H9 (cell line): ENCODE results near the gene ZDHHC13. TPM values are rescaled to one million over a fixed set of nuclear protein-coding genes. Genes with fewer than 3 reads are reported as not detected.

Experiments used
- DNase-seq: peaks from one replicate; pipeline ENCODE4 v3.0.0-alpha.2; 2017
- H2AFZ ChIP-seq: one replicate; pipeline ENCODE4 v1.6.1; 2013; ENCODE audit warnings: mild to moderate bottlenecking, low read length, control low read depth, moderate library complexity
- H2AK5ac ChIP-seq: 2 replicates; pipeline ENCODE4 v1.6.1; 2013; ENCODE audit warnings: low read length, control low read depth, mixed read lengths; ENCODE audit not compliant: insufficient read length
- H2BK120ac ChIP-seq: one replicate; pipeline ENCODE4 v1.6.1; 2013; ENCODE audit warnings: low read depth, mild to moderate bottlenecking, low read length, control low read depth, inconsistent platforms; ENCODE audit not compliant: poor library complexity, severe bottlenecking
- H2BK12ac ChIP-seq: 2 replicates; pipeline ENCODE4 v1.6.1; 2013; ENCODE audit warnings: low read length, control low read depth, mixed read lengths, low read depth; ENCODE audit not compliant: insufficient read length
- H2BK15ac ChIP-seq: 2 replicates; pipeline ENCODE4 v1.6.1; 2013; ENCODE audit warnings: low read depth, low read length, control low read depth
- H2BK20ac ChIP-seq: one replicate; pipeline ENCODE4 v1.6.1; 2013; ENCODE audit warnings: low read depth, mild to moderate bottlenecking, low read length, control low read depth, inconsistent platforms; ENCODE audit not compliant: poor library complexity, severe bottlenecking
- H2BK5ac ChIP-seq: 2 replicates; pipeline ENCODE4 v1.6.1; 2013; ENCODE audit warnings: low read length, control low read depth, mixed read lengths; ENCODE audit not compliant: insufficient read length
- H3K14ac ChIP-seq: 2 replicates; pipeline ENCODE4 v1.6.1; 2013; ENCODE audit warnings: low read length, control low read depth; ENCODE audit not compliant: insufficient read depth
- H3K18ac ChIP-seq: 2 replicates; pipeline ENCODE4 v1.6.1; 2013; ENCODE audit warnings: low read depth, mild to moderate bottlenecking, mixed read lengths, low read length, control low read depth; ENCODE audit not compliant: insufficient read length
- H3K23ac ChIP-seq: 2 replicates; pipeline ENCODE4 v1.6.1; 2013; ENCODE audit warnings: low read length, control low read depth, mixed read lengths, low read depth; ENCODE audit not compliant: insufficient read length
- H3K23me2 ChIP-seq: 2 replicates; pipeline ENCODE4 v1.6.1; 2013; ENCODE audit warnings: low read depth, mild to moderate bottlenecking, mixed read lengths, low read length, control low read depth; ENCODE audit not compliant: insufficient read length, poor library complexity, severe bottlenecking
- H3K27ac ChIP-seq: 2 replicates; pipeline ENCODE4 v1.5.1; 2013; ENCODE audit warnings: low read length, control low read depth, mixed read lengths, low read depth; ENCODE audit not compliant: insufficient read length
- H3K27me3 ChIP-seq: 2 replicates; pipeline ENCODE4 v1.6.1; 2013; ENCODE audit warnings: low read length, control low read depth, inconsistent platforms; ENCODE audit not compliant: insufficient read depth
- H3K4ac ChIP-seq: 2 replicates; pipeline ENCODE4 v1.6.1; 2013; ENCODE audit warnings: low read depth, mild to moderate bottlenecking, control low read depth, inconsistent platforms, low read length, moderate library complexity
- H3K4me1 ChIP-seq: 2 replicates; pipeline ENCODE4 v1.6.1; 2013; ENCODE audit warnings: low read length, control low read depth, inconsistent platforms; ENCODE audit not compliant: insufficient read depth
- H3K4me2 ChIP-seq: 2 replicates; pipeline ENCODE4 v1.6.1; 2013; ENCODE audit warnings: low read length, control low read depth, mixed read lengths; ENCODE audit not compliant: insufficient read length, insufficient read depth
- H3K56ac ChIP-seq: 2 replicates; pipeline ENCODE4 v1.6.1; 2013; ENCODE audit warnings: low read depth, mild to moderate bottlenecking, mixed read lengths, low read length, control low read depth; ENCODE audit not compliant: insufficient read length
- H3K79me1 ChIP-seq: 2 replicates; pipeline ENCODE4 v1.6.1; 2013; ENCODE audit warnings: low read depth, mild to moderate bottlenecking, moderate library complexity, low read length, control low read depth, inconsistent platforms; ENCODE audit not compliant: insufficient read depth, poor library complexity, severe bottlenecking
- H3K79me2 ChIP-seq: 2 replicates; pipeline ENCODE4 v1.6.1; 2013; ENCODE audit warnings: low read length, control low read depth, inconsistent platforms; ENCODE audit not compliant: insufficient read depth
- H3K9ac ChIP-seq: 2 replicates; pipeline ENCODE4 v1.6.1; 2013; ENCODE audit warnings: low read length, control low read depth, mixed read lengths; ENCODE audit not compliant: insufficient read length; ENCODE audit errors: extremely low read depth
- H3K9me3 ChIP-seq: one replicate; pipeline ENCODE4 v1.6.1; 2013; ENCODE audit warnings: low read depth, low read length, inconsistent platforms; ENCODE audit not compliant: control insufficient read depth
- H3T11ph ChIP-seq: one replicate; pipeline ENCODE4 v1.6.1; 2013; ENCODE audit warnings: mild to moderate bottlenecking, low read length, control low read depth, inconsistent platforms
- H4K20me1 ChIP-seq: one replicate; pipeline ENCODE4 v1.6.1; 2013; ENCODE audit not compliant: control insufficient read depth, insufficient read length, insufficient read depth
- H4K5ac ChIP-seq: 2 replicates; pipeline ENCODE4 v1.6.1; 2013; ENCODE audit warnings: low read depth, mild to moderate bottlenecking, mixed read lengths, low read length, control low read depth; ENCODE audit not compliant: insufficient read length
- H4K8ac ChIP-seq: replicated peaks from 2 replicates; pipeline ENCODE4 v1.6.1; 2013; ENCODE audit warnings: low read length, control low read depth, mixed read lengths, low read depth; ENCODE audit not compliant: insufficient read length
- H4K91ac ChIP-seq: 2 replicates; pipeline ENCODE4 v1.6.1; 2013; ENCODE audit warnings: low read depth, mild to moderate bottlenecking, moderate library complexity, mixed read lengths, low read length, control low read depth; ENCODE audit not compliant: insufficient read length
- H3K27ac Mint-ChIP-seq, 3 experiments: 2 replicates in 2 of 3; 3 replicates in 1 of 3; pipeline ENCODE4 v1.8.0; 2020 to 2021; ENCODE audit warnings: mixed read lengths in 3 of 3, mild to moderate bottlenecking in 1 of 3, moderate library complexity in 1 of 3
- H3K27me3 Mint-ChIP-seq: 2 replicates; pipeline ENCODE4 v1.8.0; 2021; ENCODE audit warnings: low read depth, mild to moderate bottlenecking, moderate library complexity, mixed read lengths
- H3K36me3 Mint-ChIP-seq, 3 experiments: 2 replicates in 2 of 3; 3 replicates in 1 of 3; pipeline ENCODE4 v1.8.0; 2020 to 2021; ENCODE audit warnings: low read depth in 3 of 3, mixed read lengths in 3 of 3; ENCODE audit not compliant: insufficient read depth in 1 of 3
- H3K4me1 Mint-ChIP-seq, 2 experiments: 2 replicates each; pipeline ENCODE4 v1.8.0; 2020; ENCODE audit warnings: mixed read lengths in 2 of 2
- H3K4me3 Mint-ChIP-seq, 2 experiments: 2 replicates in 1 of 2; 3 replicates in 1 of 2; pipeline ENCODE4 v1.8.0; 2020 to 2021; ENCODE audit warnings: mild to moderate bottlenecking in 2 of 2, mixed read lengths in 2 of 2, moderate library complexity in 1 of 2
- H3K9me3 Mint-ChIP-seq, 2 experiments: 2 replicates in 1 of 2; 3 replicates in 1 of 2; pipeline ENCODE4 v1.8.0; 2020; ENCODE audit warnings: mild to moderate bottlenecking in 2 of 2, mixed read lengths in 2 of 2, moderate library complexity in 1 of 2
- WGBS: extraction: QIAGEN DNeasy Blood & Tissue Kit; methylation state at CpG from one replicate; pipeline ENCODE4 v1.1.7; 2013; ENCODE audit warnings: missing lambda C conversion rate, low lambda C conversion rate, mixed read lengths; ENCODE audit not compliant: insufficient read length; ENCODE audit errors: extremely low coverage; 5-methylcytosine and 5-hydroxymethylcytosine counted together
- total RNA-seq: library from RNA; stranded (reverse); gene quantifications from 2 replicates; pipeline ENCODE4 v1.2.1, GENCODE V29; 2021
- TF ChIP-seq, protein P1 (sequence below): fragments of 200-600 bp; sonication (generic); conservative IDR thresholded peaks from 3 replicates; pipeline ENCODE4 v1.8.0; 2021; ENCODE audit warnings: antibody characterized with exemption, mild to moderate bottlenecking

ZDHHC13 gene
- total RNA-seq, 1 experiment from 2014 or later, result 20.9 TPM

DNA sequence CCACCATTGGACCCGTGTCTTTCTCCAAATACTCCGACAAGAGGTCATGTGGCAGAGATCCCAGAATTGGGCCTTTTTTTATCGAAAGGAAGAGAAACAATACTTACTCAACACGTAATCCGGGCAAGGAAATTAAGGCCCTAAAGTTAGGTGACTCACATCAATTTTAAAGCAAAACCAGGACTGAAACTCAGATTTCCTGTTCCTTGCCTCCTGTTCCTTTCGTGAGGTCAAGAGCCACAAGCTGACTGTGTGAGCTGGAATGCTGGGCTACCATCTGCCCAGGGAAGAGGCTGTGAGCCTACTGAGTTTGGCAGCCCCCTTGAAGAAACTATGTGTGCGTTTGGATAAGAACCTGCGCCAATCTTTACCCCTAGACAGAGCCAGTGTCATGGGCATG is 29.3 kb upstream of the ZDHHC13 start:
- no peak overlapping the region for H2BK120ac ChIP-seq
- H2AK5ac ChIP-seq, result no peak overlapping the region
- no peak overlapping the region for H2AFZ ChIP-seq
- H3K23ac ChIP-seq, result no peak overlapping the region
- H3K9me3 ChIP-seq, result no peaks in the 10 kb centered on the region
- no peak overlapping the region for H2BK12ac ChIP-seq
- no peak overlapping the region for H4K91ac ChIP-seq
- H3K18ac ChIP-seq, result no peak overlapping the region
- H2BK15ac ChIP-seq, result no peak overlapping the region
- H3K4ac ChIP-seq, result no peak overlapping the region
- no peak overlapping the region for H3K27ac ChIP-seq
- H4K8ac ChIP-seq, result no peak overlapping the region
- H4K20me1 ChIP-seq, result no peaks in the 10 kb centered on the region
- H3K9ac ChIP-seq, result no peak overlapping the region
- no peaks in the 10 kb centered on the region for H3K27me3 ChIP-seq
- Mint-ChIP-seq H3K27me3 (peaks cover 13% of the 10 kb centered on the region), H3K36me3 (no peaks in the 10 kb centered on the region), H3K27ac (no peak overlapping the region), H3K4me3 (no peak overlapping the region), H3K4me1 (no peaks in the 10 kb centered on the region), H3K9me3 (no peaks in the 10 kb centered on the region)
- H3K4me2 ChIP-seq, result no peak overlapping the region
- no peaks in the 10 kb centered on the region for H3K4me1 ChIP-seq
- no peak overlapping the region for H2BK5ac ChIP-seq
- no CpG with 5 or more reads among the region's 8 CpGs for WGBS
- no peak overlapping the region for H4K5ac ChIP-seq
- no peaks in the 10 kb centered on the region for H3K79me1 ChIP-seq
- no peak overlapping the region for H2BK20ac ChIP-seq
- no peak for DNase-seq
- no peak overlapping the region for H3T11ph ChIP-seq
- H3K14ac ChIP-seq, result no peak overlapping the region
- TF ChIP-seq, protein P1, sequence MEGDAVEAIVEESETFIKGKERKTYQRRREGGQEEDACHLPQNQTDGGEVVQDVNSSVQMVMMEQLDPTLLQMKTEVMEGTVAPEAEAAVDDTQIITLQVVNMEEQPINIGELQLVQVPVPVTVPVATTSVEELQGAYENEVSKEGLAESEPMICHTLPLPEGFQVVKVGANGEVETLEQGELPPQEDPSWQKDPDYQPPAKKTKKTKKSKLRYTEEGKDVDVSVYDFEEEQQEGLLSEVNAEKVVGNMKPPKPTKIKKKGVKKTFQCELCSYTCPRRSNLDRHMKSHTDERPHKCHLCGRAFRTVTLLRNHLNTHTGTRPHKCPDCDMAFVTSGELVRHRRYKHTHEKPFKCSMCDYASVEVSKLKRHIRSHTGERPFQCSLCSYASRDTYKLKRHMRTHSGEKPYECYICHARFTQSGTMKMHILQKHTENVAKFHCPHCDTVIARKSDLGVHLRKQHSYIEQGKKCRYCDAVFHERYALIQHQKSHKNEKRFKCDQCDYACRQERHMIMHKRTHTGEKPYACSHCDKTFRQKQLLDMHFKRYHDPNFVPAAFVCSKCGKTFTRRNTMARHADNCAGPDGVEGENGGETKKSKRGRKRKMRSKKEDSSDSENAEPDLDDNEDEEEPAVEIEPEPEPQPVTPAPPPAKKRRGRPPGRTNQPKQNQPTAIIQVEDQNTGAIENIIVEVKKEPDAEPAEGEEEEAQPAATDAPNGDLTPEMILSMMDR, result no peak
- H3K79me2 ChIP-seq, result no peaks in the 10 kb centered on the region
- H3K23me2 ChIP-seq, result no peaks in the 10 kb centered on the region
- H3K56ac ChIP-seq, result no peak overlapping the region
